ENCODE results near the gene ZNF462.

- TF ChIP-seq CTCF (IDR thresholded peaks at IDR 0.05 in 4 of 5, conservative IDR thresholded peaks at IDR 0.05 in 1 of 5) = no peak
- no peak for TF ChIP-seq POLR2A (IDR thresholded peaks at IDR 0.05)
Observed at GRCh38 chr9:106878934-106879333, 16.0 kb downstream of the ZNF462 start.

Data from gastrocnemius medialis (tissue), 4 donors.